AG04449 (cell line): Measurements from ENCODE around the gene GABRD.

Experiments used
- CTCF ChIA-PET: fragments of 350-600 bp; formaldehyde crosslinking; extraction: SDS; loops from one replicate; lab custom pipeline; 2021; ENCODE audit warnings: antibody characterized with exemption; lab: Yijun Ruan, JAX
- POLR2A ChIA-PET: fragments of 400-600, 350-600 bp; formaldehyde crosslinking; extraction: SDS; loops from one replicate; lab custom pipeline; 2020; ENCODE audit warnings: antibody characterized with exemption, inconsistent platforms; lab: Yijun Ruan, JAX
- DNase-seq: peaks from one replicate; pipeline ENCODE4 v3.0.0-alpha.2; 2010; ENCODE audit warnings: low read depth, low spot score
- H3K4me3 ChIP-seq: 2 replicates; pipeline ENCODE4 v1.5.1; 2011; ENCODE audit warnings: low read depth, mild to moderate bottlenecking, control low read depth, low read length
- TF ChIP-seq, protein P1 (sequence below): IDR thresholded peaks from one replicate; pipeline ENCODE4 v1.5.1; 2011; ENCODE audit warnings: mild to moderate bottlenecking, moderate library complexity, low read length, control low read depth, inconsistent platforms; ENCODE audit not compliant: insufficient read depth; ENCODE audit errors: missing control alignments

GABRD gene

DNA sequence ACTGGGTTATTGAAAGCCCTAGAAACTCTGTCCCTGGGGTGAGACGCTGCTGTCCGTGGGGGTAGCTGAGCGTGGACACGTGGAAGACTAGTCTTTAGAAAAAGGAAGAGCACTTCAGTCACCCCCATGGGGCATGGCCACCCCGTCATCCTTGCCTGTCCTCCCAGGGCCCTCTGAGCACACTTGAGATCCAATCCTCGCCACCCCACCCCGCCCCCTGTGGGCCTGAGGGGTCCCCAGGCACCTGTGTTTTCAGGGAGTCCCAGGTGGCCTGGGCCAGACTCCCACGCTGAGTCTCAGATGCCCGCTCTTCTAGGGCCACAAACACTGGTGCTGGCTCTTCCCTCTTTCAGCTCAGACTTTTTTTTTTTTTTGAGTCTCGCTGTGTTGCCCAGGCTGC, 33.6 kb downstream of the GABRD start:
- CTCF ChIA-PET, result interaction anchor here (0.7 kb wide), 1 partner anchor 8 kb away, joined by 8 read pairs; no protein-coding TSS in a partner anchor

DNA sequence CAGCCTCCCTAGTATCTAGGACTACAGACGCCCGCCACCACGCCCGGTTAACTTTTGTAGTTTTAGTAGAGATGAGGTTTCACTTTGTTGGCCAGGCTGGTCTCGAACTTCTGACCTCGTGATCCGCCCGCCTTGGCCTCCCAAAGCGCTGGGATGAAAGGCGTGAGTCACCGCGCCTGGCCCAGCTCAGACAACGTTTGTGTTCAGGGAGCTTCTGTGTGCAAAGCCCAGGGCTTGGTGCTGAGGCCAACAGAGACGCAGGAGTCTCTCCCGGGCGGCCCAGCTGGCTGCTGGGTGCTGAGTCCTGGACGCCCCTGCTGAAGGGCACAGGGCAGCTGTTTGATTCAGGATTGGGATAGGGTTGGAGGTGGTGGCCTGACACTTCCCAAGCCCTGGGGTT, 34.1 kb downstream of the GABRD start:
- TF ChIP-seq, protein P1, sequence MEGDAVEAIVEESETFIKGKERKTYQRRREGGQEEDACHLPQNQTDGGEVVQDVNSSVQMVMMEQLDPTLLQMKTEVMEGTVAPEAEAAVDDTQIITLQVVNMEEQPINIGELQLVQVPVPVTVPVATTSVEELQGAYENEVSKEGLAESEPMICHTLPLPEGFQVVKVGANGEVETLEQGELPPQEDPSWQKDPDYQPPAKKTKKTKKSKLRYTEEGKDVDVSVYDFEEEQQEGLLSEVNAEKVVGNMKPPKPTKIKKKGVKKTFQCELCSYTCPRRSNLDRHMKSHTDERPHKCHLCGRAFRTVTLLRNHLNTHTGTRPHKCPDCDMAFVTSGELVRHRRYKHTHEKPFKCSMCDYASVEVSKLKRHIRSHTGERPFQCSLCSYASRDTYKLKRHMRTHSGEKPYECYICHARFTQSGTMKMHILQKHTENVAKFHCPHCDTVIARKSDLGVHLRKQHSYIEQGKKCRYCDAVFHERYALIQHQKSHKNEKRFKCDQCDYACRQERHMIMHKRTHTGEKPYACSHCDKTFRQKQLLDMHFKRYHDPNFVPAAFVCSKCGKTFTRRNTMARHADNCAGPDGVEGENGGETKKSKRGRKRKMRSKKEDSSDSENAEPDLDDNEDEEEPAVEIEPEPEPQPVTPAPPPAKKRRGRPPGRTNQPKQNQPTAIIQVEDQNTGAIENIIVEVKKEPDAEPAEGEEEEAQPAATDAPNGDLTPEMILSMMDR, result no peak
- POLR2A ChIA-PET, result no interaction called here
- no peak for DNase-seq
- H3K4me3 ChIP-seq, result no peak overlapping the region
- CTCF ChIA-PET, result interaction anchor here (0.7 kb wide), 1 partner anchor 9 kb away, joined by 8 read pairs; no protein-coding TSS in a partner anchor

More for the DNA sequence above, 33.6 kb downstream of the GABRD start:
- no peak overlapping the region for H3K4me3 ChIP-seq
- POLR2A ChIA-PET, result no interaction called here
- no peak for DNase-seq
- TF ChIP-seq, protein P1, result no peak

DNA sequence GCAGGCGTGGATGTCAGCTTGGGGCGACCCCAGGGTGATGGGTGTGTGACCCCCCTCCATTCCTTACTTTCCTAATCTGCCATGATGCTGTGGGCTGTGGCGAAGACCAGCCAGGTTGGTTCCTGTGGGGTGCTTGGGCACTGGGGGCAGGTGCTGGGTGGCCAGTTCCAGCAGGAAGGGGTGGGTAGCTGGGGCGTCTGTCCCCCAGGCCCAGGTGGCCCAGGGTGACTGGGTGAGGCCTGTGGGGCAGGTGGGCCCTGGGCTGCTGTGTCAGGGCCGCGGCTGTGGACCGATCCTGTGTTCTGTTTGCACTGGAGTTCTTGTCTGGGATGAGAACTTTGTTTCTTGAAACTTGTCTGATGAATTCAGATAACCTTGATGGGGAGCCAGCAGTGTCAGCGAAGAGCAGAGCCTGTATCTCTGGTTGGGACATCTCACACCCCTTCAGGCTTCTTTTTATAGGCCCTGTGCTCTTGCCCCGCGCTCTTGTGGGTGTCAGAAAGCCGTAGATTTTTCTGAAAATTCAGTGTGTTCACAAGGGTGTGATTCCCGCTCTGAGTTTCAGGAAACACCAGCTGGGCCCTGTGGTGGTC, 34.7 kb downstream of the GABRD start:
- CTCF ChIA-PET, result interaction anchor here (7.0 kb wide), 1 partner anchor 8 kb away, joined by 46 read pairs; no protein-coding TSS in a partner anchor
- DNase-seq, result no peak
- TF ChIP-seq, protein P1, result no peak
- H3K4me3 ChIP-seq, result no peak overlapping the region
- POLR2A ChIA-PET, result no interaction called here

DNA sequence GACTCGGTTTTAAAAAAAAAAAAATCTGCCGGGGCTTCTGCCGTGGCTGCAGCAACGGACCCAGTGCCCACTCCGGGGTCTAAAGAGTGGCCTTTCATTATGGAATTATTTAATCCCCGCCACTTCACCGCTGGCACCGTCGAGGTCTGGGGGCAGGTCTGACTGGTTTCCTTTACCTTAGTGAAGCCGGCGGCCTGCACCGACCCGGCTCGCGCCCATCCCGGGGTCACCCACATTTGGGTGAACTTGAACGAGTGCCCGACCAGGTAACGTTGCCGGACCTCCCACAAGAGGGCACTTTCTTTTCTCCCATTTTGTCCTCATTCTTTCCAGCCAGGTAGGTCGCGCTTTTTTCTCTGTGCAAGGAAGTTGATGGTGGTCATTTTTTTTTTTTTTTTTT, 35.4 kb downstream of the GABRD start:
- POLR2A ChIA-PET, result no interaction called here
- no peak for DNase-seq
- CTCF ChIA-PET, result interaction anchor here (7.0 kb wide), 1 partner anchor 9 kb away, joined by 46 read pairs; no protein-coding TSS in a partner anchor
- no peak overlapping the region for H3K4me3 ChIP-seq
- TF ChIP-seq, protein P1, result no peak

DNA sequence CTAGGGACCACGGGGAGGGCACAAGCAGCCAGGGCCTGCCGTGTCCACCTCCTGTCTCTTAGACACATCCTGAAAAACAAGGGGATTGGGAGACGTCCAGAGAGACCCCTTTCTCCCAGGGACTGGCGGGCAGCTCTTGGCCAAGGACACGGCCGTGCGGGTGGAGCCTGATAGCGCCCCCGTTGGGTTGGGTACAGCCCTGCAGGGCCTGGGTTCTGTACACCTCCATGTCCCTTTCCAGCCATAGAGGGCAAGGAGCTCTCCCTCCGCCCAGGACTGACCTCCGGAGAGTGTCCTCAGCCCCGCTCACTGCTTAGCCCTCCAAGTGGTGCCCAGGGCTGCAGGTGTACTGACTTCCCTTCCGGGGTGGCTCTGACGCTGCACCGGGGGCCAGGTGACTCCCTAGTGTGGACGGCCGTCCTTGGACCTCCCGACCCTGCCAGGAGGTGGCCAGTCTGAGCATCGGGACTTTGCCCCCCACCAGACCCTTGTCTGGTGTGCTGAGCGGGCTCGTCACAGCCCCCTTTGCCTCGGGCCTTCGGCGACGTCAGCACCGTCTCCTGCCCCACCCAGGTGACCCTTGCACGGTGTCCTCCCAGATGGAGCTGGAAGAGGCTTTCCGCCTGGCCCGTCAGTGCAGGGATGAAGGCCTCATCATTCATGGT, 36.9 kb downstream of the GABRD start:
- CTCF ChIA-PET, result interaction anchor here (1.1 to 7.0 kb wide), 2 partner anchors 11 to 111 kb away, joined by 3 to 46 read pairs; no protein-coding TSS in a partner anchor
- no peak for DNase-seq
- H3K4me3 ChIP-seq, result no peak overlapping the region
- TF ChIP-seq, protein P1, result no peak
- POLR2A ChIA-PET, result no interaction called here

DNA sequence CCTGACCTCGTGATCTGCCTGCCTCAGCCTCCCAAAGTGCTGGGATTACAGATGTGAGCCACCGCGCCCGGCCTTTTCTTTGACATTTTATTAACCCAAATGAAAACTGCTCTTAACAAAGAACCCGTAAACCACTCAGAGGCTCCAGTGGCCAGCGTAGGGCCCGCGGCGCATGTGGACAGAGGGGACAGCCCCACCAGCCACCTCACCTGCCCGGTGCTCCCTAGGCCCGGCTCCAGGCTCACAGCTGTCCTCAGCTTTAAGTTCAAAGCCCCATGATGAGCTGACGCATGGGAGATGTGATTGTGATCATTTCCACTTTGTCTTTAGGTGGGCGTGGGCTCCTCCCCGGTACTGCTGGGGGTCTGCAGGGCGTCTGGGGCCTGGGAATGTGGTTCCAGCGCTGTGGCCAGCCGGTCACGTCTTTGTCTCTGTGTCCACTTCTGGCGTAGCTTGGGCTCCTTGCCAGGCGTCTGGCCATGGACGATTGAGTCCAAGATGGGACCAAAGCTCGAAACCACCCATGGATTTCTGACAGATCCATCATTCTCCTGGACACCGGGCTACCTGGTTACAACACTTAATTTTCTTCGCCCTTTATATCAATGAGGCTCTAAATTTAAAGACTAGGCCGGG, 37.9 kb downstream of the GABRD start:
- POLR2A ChIA-PET, result no interaction called here
- TF ChIP-seq, protein P1, result no peak
- DNase-seq, result no peak
- CTCF ChIA-PET, result interaction anchor here (7.0 kb wide), 1 partner anchor 12 kb away, joined by 46 read pairs; no protein-coding TSS in a partner anchor
- no peak overlapping the region for H3K4me3 ChIP-seq
